IPS-NIHi7 (cell line): ENCODE measurements around the gene EEPD1.
"Not testable (repeated sequence)": the region's sequence is repeated elsewhere in the genome, so short reads cannot be mapped to it uniquely, and the experiment has no call there.

Source experiments
- DNase-seq: peaks from one replicate; pipeline ENCODE4 v3.0.0; 2012; ENCODE audit warnings: mixed read lengths; ENCODE audit errors: extremely low spot score

Gene EEPD1

GRCh38 chr7:36152756-36153570, at the start of gene EEPD1:
EEPD1 (plus strand) TSS chr7:36153254; CDS start chr7:36154325, 1,071 bp downstream.
- peak; percentile 98 for DNase-seq

GRCh38 chr7:36103837-36104561, 49.1 kb upstream of the EEPD1 start:
- DNase-seq, result no peak

- not testable (repeated sequence) for DNase-seq
These were observed 45.8 kb upstream of the EEPD1 start for GRCh38 chr7:36106972-36107908.

GRCh38 chr7:36107926-36108631, 45.0 kb upstream of the EEPD1 start:
- no peak for DNase-seq

GRCh38 chr7:36109013-36109627, 43.9 kb upstream of the EEPD1 start:
- DNase-seq, result no peak

GRCh38 chr7:36110584-36110983, 42.5 kb upstream of the EEPD1 start:
- DNase-seq, result no peak

GRCh38 chr7:36112969-36113368, 40.1 kb upstream of the EEPD1 start:
- no peak for DNase-seq

- no peak for DNase-seq
These were observed 38.7 kb upstream of the EEPD1 start for GRCh38 chr7:36114355-36114754.

- DNase-seq, result no peak
These were observed 37.4 kb upstream of the EEPD1 start for GRCh38 chr7:36115448-36116321.

GRCh38 chr7:36116347-36117202, 36.5 kb upstream of the EEPD1 start:
- DNase-seq, result no peak

GRCh38 chr7:36117203-36117840, 35.7 kb upstream of the EEPD1 start:
- DNase-seq, result no peak

- DNase-seq, result no peak
These were observed 34.7 kb upstream of the EEPD1 start for GRCh38 chr7:36118344-36118743.

- no peak for DNase-seq
These were observed 33.9 kb upstream of the EEPD1 start for GRCh38 chr7:36119005-36119706.

- not testable (repeated sequence) for DNase-seq
These were observed 32.9 kb upstream of the EEPD1 start for GRCh38 chr7:36119983-36120646.

GRCh38 chr7:36125630-36126029, 27.4 kb upstream of the EEPD1 start:
- DNase-seq, result not testable (repeated sequence)

GRCh38 chr7:36127075-36127740, 25.8 kb upstream of the EEPD1 start:
- DNase-seq, result no peak
